Tibial artery (tissue), 4 donors: Measurements from ENCODE around the gene VWA7.

Source experiments
- DNase-seq, 2 donors: peaks; one replicate each; pipeline ENCODE4 v3.0.0-alpha.2; 2019
- H3K27ac ChIP-seq, 2 donors: fragments of 200-600 bp; sonication (generic) in 1 of 2; 1 replicate in 1 of 2; 2 replicates in 1 of 2; pipeline ENCODE4 v1.5.1; 2018 to 2019; ENCODE audit warnings: mild to moderate bottlenecking in 1 of 2
- H3K27me3 ChIP-seq, 2 donors: fragments of 200-600 bp; sonication (generic) in 1 of 2; one replicate each; pipeline versions ENCODE4 v1.5.1 to v1.6.0; 2016 to 2019
- H3K36me3 ChIP-seq, 3 donors: fragments of 200-600 bp; sonication (generic) in 2 of 3; one replicate each; pipeline ENCODE4 v1.5.1; 2016 to 2019; ENCODE audit warnings: mild to moderate bottlenecking in 2 of 3
- H3K4me1 ChIP-seq, 4 donors: fragments of 200-600 bp; sonication (generic) in 2 of 4; 1 replicate in 3 of 4; 2 replicates in 1 of 4; pipeline ENCODE4 v1.5.1; 2016 to 2019
- H3K4me3 ChIP-seq, 2 donors: fragments of 200-600 bp; sonication (generic) in 1 of 2; 1 replicate in 1 of 2; 2 replicates in 1 of 2; pipeline ENCODE4 v1.5.1; 2018 to 2019; ENCODE audit warnings: mild to moderate bottlenecking in 2 of 2
- H3K9me3 ChIP-seq, 3 donors: fragments of 200-600 bp; sonication (generic) in 1 of 3; one replicate each; pipeline ENCODE4 v1.5.1; 2016 to 2019
- intact Hi-C: fragments of 100-400 bp; cut with DNase I; formaldehyde crosslinking; loops from one replicate; pipeline ENCODE4 v1.15.0; 2023; ENCODE audit warnings: low total_unique reads
- TF ChIP-seq, protein P1 (sequence below), 2 experiments: fragments of 200-600 bp in 1 of 2; fragments of 450-650 bp in 1 of 2; IDR thresholded peaks; one replicate each; pipeline ENCODE4 v1.5.1; 2017 to 2019; ENCODE audit warnings: antibody characterized with exemption in 2 of 2, mild to moderate bottlenecking in 1 of 2, moderate library complexity in 1 of 2

Gene VWA7

DNA sequence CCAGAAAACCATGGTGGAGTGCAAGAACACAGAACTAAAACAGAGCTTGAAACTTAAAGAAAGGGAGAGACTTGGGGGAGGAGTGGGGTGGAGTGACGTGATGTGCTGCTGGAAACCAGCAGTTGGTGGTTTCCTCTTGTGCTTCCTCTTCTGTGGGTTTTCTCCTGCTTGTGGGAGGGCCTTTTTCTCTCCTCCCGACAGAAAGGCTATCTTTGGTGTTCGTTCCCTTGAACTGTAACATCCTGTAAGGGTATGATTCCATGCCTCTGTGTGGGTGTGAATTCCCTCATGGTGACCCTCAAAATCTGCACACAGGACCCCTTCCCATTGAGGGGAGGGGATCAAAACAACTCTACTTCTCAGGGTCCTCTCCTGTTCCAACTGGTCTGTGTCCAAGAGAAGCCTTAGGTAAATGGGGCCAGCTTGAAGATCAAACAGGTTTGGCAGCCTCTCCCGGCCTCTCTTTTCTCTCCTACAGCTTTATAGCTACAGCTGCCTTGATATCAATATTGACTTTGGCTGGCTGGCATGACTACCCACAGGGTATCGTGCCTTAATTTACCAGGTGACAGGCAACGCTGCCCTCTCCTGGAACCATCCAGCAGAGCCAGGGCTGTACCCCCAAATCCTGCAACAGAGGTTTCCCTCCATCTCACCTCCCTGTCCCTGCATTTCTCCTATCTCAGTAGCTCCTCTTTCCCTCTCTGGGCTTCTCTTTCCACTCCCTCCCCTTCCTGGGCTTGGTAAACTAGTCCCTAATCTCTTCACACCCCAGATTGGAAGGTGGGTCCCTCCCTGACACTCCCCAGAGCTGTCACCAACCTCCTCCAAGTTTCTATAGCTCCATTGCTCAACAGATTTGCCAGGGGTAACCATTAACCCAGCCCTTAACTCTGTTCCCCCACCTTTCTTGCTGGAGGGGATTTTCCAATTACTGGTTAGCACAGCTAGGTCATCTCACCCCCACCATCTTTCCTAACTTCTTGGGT lies 38.8 kb downstream of the VWA7 start:
- Histone ChIP-seq H3K9me3 (no peaks in the 10 kb centered on the region), H3K4me1 (peaks cover 0 to 48% (median 28%) of the 10 kb centered on the region in 4 donors), H3K27ac (peak overlapping the region in 1 of 2 donors; percentile 19), H3K4me3 (no peak overlapping the region), H3K36me3 (peaks cover 10 to 11% (median 10%) of the 10 kb centered on the region in 3 donors), H3K27me3 (no peaks in the 10 kb centered on the region)
- intact Hi-C loops: loop anchor here (5.0 kb wide), 1 partner anchor 36 kb away; the partner anchor contains the start of gene ABHD16A
- peak in 1 of 2 donors; percentile 56 for DNase-seq
- TF ChIP-seq, protein P1, sequence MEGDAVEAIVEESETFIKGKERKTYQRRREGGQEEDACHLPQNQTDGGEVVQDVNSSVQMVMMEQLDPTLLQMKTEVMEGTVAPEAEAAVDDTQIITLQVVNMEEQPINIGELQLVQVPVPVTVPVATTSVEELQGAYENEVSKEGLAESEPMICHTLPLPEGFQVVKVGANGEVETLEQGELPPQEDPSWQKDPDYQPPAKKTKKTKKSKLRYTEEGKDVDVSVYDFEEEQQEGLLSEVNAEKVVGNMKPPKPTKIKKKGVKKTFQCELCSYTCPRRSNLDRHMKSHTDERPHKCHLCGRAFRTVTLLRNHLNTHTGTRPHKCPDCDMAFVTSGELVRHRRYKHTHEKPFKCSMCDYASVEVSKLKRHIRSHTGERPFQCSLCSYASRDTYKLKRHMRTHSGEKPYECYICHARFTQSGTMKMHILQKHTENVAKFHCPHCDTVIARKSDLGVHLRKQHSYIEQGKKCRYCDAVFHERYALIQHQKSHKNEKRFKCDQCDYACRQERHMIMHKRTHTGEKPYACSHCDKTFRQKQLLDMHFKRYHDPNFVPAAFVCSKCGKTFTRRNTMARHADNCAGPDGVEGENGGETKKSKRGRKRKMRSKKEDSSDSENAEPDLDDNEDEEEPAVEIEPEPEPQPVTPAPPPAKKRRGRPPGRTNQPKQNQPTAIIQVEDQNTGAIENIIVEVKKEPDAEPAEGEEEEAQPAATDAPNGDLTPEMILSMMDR (IDR thresholded peaks at IDR 0.05): no peak

DNA sequence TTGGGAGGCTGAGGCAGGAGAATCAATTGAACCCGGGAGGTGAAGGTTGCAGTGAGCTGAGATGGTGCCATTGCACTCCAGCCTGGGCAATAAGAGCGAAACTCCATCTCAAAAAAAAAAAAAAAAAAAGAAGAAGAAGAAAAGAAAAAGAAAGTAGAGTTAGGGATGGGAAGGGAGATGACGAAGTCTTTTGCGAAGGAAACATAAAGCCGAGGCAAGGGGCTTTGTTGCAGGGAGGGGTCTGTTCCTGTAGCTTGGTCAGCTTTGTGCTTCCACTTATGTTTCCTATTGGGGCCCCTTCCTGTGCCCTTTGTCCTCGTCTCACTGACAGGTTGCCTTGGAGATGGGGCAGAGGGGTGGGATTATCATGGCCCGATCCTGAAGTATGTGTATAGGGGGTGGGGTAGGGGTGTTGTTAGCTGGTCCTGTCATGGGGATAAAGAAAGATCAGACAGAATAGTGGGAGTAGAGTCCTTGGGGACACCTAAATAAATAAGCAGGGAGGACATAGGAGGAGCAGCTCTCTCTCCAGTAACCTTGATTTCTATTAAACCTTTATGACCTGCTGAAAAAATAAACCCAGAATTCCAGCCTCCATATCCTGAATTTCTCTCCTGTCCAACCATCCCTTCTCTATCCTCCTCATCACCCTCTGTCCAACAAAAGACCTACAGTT lies 39.7 kb downstream of the VWA7 start:
- Histone ChIP-seq H3K27me3 (no peaks in the 10 kb centered on the region), H3K4me3 (no peak overlapping the region), H3K27ac (peak overlapping the region; percentile 86 to 96), H3K36me3 (peaks cover 18 to 19% (median 18%) of the 10 kb centered on the region in 3 donors), H3K4me1 (peaks cover 0 to 48% (median 28%) of the 10 kb centered on the region in 4 donors), H3K9me3 (no peaks in the 10 kb centered on the region)
- TF ChIP-seq, protein P1 (IDR thresholded peaks at IDR 0.05): no peak
- DNase-seq: no peak
- intact Hi-C loops: loop anchor here (5.0 kb wide), 1 partner anchor 35 kb away; the partner anchor contains the start of gene ABHD16A

DNA sequence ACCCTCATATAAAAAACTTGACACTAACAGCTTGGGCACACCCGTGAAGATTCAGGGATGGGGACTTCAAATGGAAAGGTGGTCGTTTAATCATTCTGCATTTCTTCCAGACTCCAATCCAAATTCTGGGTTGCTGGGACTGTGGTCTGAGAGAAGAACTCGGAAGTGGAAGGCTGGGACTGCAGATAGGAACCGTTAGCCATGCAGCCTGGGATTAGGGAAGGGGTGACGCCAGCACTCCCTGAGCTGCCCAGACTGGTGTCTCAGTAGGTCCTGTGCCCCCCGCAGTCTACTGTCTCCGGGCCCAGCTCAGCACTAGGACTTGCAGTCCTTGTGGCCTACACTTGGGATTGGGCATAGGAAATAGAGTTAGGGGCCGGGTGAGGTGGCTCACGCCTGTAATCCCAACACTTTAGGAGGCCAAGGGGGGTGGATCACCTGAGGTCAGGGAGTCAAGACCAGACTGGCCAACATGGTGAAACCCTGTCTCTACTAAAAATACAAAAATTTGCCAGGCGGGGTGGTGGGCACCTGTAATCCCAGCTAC lies 40.3 kb downstream of the VWA7 start:
- no peaks in the 10 kb centered on the region for H3K9me3 ChIP-seq
- peak overlapping the region; percentile 86 to 96 for H3K27ac ChIP-seq
- H3K36me3 ChIP-seq: peaks cover 24 to 25% (median 25%) of the 10 kb centered on the region in 3 donors
- no peaks in the 10 kb centered on the region for H3K27me3 ChIP-seq
- H3K4me3 ChIP-seq: peak overlapping the region; percentile 64 to 87
- DNase-seq: no peak
- TF ChIP-seq, protein P1 (IDR thresholded peaks at IDR 0.05): no peak
- intact Hi-C loops: loop anchor here (5.0 kb wide), 1 partner anchor 35 kb away; the partner anchor contains the start of gene ABHD16A
- H3K4me1 ChIP-seq: peaks cover 0 to 48% (median 28%) of the 10 kb centered on the region in 4 donors

DNA sequence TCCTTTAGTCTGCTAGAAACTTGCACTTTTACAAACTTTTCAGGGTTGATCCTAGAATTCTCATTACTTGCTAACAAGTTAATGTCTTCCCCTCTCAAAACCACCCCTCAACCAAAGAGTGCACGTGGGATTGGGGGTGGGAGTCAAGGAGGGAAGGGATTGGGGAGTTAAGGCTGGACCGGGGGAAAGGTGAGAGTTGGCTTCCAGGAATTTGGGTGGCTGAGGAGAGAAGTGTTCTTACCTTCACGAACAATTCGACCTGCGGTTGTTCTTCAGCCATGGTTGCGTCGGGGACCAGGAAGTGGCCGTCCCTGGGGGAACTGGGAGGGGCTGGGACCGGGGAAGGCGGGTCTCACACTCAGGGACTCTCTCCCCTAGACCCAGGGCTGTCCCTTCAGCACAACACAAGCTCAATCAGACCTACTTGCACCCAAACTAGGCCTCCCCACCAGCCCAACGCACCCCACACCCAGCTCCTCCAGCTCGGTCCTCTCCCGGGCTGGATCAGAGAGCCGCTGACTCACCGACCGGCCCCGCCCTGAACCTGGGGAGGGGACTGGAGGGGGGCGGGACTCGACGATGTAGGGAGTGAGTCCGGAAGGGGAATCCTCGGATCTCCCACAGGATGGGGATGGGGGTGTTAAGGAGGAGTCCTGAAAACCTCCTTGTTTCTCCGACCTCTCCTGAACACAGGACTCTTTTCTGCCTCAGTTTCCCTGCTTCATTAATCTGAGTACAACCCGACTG lies 40.9 kb downstream of the VWA7 start, which contains the start of gene CLIC1:
Gene CLIC1, minus strand, starts transcription at position 510 of the 747 bp plus-strand sequence. Its CDS starts 230 bp downstream, at position 280.
- H3K4me1 ChIP-seq: peaks cover 0 to 48% (median 28%) of the 10 kb centered on the region in 4 donors
- H3K36me3 ChIP-seq: peaks cover 31 to 32% (median 31%) of the 10 kb centered on the region in 3 donors
- intact Hi-C loops: loop anchor here (5.0 kb wide), 1 partner anchor 34 kb away; the partner anchor contains the start of gene ABHD16A
- no peaks in the 10 kb centered on the region for H3K9me3 ChIP-seq
- H3K4me3 ChIP-seq: peak within 1 kb of the TSS; percentile 64 to 87
- H3K27me3 ChIP-seq: no peaks in the 10 kb centered on the region
- H3K27ac ChIP-seq: peak within 1 kb of the TSS; percentile 86 to 96
- TF ChIP-seq, protein P1 (IDR thresholded peaks at IDR 0.05): no peak
- DNase-seq: peak; percentile 92 to 95
